SU-DHL-6 (cell line): ENCODE results near the gene PMP22.

Source experiments
- EZH2phosphoT487 ChIP-seq: fragments of 200-600 bp; sonication (generic), shearing (Covaris generic); conservative IDR thresholded peaks from 2 replicates; pipeline ENCODE4 v1.6.1; 2018; ENCODE audit warnings: mild to moderate bottlenecking, antibody characterized with exemption, low read length, moderate library complexity, mixed read lengths
- TF ChIP-seq, protein P1 (sequence below): fragments of 200-600 bp; sonication (generic); IDR thresholded peaks from one replicate; pipeline ENCODE4 v1.5.1; 2017; ENCODE audit warnings: antibody characterized with exemption, mild to moderate bottlenecking, low read length, moderate library complexity; ENCODE audit not compliant: insufficient read depth, poor library complexity, severe bottlenecking

DNA sequence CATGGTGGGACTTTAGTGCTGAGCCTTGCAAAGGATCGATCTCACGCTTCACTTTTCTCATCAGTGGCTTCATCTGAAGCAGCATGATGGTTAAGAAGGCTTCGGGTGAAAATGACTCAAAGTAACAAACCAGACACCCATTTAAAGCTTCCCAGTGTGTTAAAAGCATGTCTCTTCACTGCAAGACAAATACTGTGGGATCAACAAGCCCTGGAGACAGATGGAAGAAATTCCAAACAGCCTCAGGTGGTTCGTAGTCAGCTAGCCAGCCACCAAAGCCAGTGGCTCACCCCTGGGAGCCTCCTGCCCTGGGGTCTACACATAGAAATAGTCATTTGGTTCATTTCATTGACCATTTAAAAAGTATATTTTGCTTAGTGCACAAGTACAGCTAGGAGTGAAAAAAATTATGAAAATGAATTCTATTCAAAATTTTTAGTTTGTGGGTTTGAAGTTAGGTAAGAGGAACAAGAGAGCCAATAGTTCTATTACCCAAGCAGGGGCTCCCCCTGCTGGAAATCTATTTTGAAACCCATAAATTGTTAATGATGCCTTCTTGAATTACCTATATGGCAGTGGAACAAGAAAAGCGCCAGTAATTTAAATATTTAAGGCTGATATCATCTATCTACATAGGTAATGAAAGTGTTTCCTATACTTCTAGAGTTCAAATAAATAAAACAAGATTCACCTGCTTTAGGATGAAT lies 51.6 kb downstream of the PMP22 start:
- TF ChIP-seq, protein P1, sequence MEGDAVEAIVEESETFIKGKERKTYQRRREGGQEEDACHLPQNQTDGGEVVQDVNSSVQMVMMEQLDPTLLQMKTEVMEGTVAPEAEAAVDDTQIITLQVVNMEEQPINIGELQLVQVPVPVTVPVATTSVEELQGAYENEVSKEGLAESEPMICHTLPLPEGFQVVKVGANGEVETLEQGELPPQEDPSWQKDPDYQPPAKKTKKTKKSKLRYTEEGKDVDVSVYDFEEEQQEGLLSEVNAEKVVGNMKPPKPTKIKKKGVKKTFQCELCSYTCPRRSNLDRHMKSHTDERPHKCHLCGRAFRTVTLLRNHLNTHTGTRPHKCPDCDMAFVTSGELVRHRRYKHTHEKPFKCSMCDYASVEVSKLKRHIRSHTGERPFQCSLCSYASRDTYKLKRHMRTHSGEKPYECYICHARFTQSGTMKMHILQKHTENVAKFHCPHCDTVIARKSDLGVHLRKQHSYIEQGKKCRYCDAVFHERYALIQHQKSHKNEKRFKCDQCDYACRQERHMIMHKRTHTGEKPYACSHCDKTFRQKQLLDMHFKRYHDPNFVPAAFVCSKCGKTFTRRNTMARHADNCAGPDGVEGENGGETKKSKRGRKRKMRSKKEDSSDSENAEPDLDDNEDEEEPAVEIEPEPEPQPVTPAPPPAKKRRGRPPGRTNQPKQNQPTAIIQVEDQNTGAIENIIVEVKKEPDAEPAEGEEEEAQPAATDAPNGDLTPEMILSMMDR: no peak
- TF ChIP-seq EZH2phosphoT487: no peak
